ENCODE measurements around the gene FAM240A.

GRCh38 chr3:46607603-46608028 lies 4.7 kb upstream of the FAM240A start:
- no peak for TF ChIP-seq EP300 (IDR thresholded peaks at IDR 0.05; ENCODE audit: low read depth)
- TF ChIP-seq, protein P1, sequence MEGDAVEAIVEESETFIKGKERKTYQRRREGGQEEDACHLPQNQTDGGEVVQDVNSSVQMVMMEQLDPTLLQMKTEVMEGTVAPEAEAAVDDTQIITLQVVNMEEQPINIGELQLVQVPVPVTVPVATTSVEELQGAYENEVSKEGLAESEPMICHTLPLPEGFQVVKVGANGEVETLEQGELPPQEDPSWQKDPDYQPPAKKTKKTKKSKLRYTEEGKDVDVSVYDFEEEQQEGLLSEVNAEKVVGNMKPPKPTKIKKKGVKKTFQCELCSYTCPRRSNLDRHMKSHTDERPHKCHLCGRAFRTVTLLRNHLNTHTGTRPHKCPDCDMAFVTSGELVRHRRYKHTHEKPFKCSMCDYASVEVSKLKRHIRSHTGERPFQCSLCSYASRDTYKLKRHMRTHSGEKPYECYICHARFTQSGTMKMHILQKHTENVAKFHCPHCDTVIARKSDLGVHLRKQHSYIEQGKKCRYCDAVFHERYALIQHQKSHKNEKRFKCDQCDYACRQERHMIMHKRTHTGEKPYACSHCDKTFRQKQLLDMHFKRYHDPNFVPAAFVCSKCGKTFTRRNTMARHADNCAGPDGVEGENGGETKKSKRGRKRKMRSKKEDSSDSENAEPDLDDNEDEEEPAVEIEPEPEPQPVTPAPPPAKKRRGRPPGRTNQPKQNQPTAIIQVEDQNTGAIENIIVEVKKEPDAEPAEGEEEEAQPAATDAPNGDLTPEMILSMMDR (IDR thresholded peaks at IDR 0.05), result no peak

All from transverse colon (tissue), 3 donors.